ENCODE results near the gene SLC26A6.

SLC26A6 gene

GRCh38 chr3:48598323-48599076, 36.8 kb downstream of the SLC26A6 start:
- no peak for DNase-seq

GRCh38 chr3:48597408-48597800, 37.9 kb downstream of the SLC26A6 start:
- no peak for DNase-seq

GRCh38 chr3:48596676-48597407, 38.4 kb downstream of the SLC26A6 start:
- no peak for DNase-seq

- no peak for DNase-seq
Measured at GRCh38 chr3:48596157-48596556, 39.1 kb downstream of the SLC26A6 start.

- DNase-seq = no peak
Measured at GRCh38 chr3:48595526-48596121, 39.6 kb downstream of the SLC26A6 start.

- no peak for DNase-seq
Measured at GRCh38 chr3:48595075-48595525, 40.2 kb downstream of the SLC26A6 start, which contains the start of gene COL7A1. TSS of gene COL7A1 (minus strand) at chr3:48595329. CDS start at chr3:48595159, 170 bp downstream.

- DNase-seq = no peak
Measured at GRCh38 chr3:48594417-48595049, 40.7 kb downstream of the SLC26A6 start.

GRCh38 chr3:48593337-48593736, 41.9 kb downstream of the SLC26A6 start:
- no peak for DNase-seq

- no peak for DNase-seq
Measured at GRCh38 chr3:48592519-48593087, 42.7 kb downstream of the SLC26A6 start.

GRCh38 chr3:48591886-48592518, 43.3 kb downstream of the SLC26A6 start:
- no peak for DNase-seq

GRCh38 chr3:48591436-48591835, 43.8 kb downstream of the SLC26A6 start:
- no peak for DNase-seq

GRCh38 chr3:48588230-48588629, 47.0 kb downstream of the SLC26A6 start:
- DNase-seq = no peak

GRCh38 chr3:48587686-48588085, 47.6 kb downstream of the SLC26A6 start:
- no peak for DNase-seq

GRCh38 chr3:48585411-48585810, 49.9 kb downstream of the SLC26A6 start:
- DNase-seq = no peak

GRCh38 chr3:48584836-48585235, 50.4 kb downstream of the SLC26A6 start:
- DNase-seq = no peak

GRCh38 chr3:48581621-48582481, 53.4 kb downstream of the SLC26A6 start:
- DNase-seq = no peak

- no peak for DNase-seq
Measured at GRCh38 chr3:48576647-48577046, 58.6 kb downstream of the SLC26A6 start.

All from activated CD4-positive, alpha-beta T cell treated with anti-CD3 and anti-CD28 coated beads, Interleukin-10, Interleukin-2, amounts not matched to agents 100 ng/mL and 50 ng/mL, durations not matched to agents 16 hours and 8 hours (primary cell).